ENCODE data around the gene PTTG1IP2.
"Not testable (repeated sequence)": the region's sequence is repeated elsewhere in the genome, so short reads cannot be mapped to it uniquely, and the experiment has no call there.

PTTG1IP2 gene

DNA sequence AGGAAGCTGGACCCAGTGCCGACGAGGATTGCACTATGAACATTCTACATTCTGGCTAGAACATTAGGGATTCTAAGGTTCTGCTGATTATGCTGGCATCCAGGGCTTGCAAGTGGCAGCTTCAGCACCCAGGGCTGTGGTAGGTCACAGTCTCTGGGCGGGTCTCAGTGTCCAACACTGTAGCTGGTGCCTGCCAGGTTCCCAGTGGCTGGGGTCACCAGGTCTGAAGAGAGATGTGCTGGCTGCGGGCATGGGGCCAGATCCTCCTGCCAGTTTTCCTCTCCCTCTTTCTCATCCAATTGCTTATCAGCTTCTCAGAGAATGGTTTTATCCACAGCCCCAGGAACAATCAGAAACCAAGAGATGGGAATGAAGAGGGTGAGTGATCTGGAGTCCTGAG is at the start of gene PTTG1IP2:
Gene PTTG1IP2, plus strand, starts transcription at position 86 of the 400 bp plus-strand sequence. Its CDS starts 148 bp downstream, at position 234.
- no peak for DNase-seq

DNA sequence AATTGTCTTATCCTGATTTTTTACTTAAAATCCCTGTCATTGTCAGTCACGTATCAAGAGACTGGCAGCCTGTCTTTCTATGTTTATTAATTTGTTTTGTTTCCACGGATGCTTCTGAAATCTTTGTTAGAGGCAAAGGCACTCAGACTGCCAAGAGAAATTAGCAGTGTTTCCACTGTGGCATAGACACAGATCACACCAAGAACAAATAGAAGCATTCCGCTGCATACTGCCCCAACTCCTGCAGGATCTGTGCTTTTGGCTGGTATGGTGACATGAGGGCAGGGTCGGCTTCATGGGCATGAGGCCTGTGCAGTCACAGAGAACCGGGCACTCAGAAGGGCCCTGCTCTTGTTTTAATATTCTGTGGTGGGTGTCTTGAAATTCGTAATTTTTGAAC is 47.8 kb upstream of the PTTG1IP2 start:
- DNase-seq: no peak

DNA sequence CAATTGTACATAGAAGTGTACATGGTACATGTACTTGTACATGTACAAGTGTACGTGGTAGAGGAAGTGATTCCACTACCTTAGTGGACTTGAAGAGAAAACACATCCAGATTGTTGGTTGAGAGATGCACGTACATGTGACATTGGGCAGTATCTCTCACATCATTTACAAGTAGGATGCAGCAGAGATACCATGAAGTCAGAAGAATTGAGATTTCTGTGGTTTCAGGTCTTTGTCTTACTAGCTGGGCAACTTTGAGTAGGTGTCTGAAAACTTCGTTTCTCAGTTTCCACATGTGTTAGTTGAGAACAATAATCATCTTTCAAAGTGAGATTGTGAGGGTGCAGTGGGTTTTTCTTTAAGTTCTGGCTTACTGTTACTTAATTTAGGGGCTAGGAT is 44.7 kb upstream of the PTTG1IP2 start:
- DNase-seq: no peak

DNA sequence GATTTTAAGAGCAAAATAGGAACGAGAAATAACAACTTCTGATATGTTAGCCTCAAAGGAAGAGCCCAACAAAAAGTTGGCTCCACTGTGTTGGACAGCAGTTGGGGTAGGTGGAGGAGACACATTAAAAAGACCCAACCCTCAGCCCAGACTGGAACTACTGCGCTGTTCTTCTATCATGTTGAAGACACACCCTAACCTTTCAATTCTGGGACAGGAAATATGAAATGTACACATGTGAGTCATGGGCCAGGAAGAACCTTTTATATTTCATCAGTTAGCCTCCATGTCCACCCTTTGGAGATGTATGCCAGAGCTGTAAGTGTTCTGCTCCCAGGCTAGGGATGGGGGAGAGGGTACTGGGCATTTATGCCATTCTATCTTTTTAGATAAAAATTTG is 44.1 kb upstream of the PTTG1IP2 start:
- no peak for DNase-seq

DNA sequence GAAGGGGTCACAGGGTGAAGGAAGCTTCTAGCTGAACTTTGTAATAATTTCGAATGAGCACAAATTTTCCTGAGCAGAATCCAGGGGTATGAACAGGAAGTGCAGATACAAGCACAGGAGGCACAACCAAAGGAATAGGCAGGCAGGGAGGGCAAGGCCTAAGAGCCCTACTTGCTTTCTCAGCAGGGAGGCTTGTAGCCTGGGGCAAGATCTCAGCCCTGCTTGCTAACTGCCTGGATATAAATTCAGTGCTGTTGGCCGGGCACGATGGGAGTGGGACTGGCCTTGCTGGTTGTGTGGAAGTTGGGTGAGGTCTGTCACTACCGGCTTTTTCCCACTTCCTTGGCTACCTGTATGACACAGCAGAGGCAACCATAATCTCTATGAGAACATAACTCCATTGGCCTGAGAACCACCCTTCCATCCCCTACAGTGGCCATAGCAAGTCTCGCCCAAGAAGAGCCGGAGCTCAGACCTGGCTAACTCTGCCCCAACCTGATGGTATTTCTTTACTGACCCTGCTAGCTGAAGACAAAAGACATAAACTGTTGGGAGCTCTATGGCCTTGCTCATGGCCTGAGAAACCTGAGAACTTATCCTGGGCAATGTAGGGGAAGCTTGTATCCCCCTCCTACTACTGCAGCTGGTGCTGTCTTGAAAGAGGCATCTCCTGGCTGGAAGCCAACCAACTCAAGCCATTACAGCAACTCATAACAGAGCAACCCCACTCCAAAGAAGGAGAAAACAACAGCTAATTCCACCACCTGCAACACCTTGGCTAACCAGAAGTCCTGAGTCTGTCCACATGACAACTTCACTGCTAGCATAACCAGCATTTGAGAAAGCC is 38.6 kb upstream of the PTTG1IP2 start:
- no peak for DNase-seq

DNA sequence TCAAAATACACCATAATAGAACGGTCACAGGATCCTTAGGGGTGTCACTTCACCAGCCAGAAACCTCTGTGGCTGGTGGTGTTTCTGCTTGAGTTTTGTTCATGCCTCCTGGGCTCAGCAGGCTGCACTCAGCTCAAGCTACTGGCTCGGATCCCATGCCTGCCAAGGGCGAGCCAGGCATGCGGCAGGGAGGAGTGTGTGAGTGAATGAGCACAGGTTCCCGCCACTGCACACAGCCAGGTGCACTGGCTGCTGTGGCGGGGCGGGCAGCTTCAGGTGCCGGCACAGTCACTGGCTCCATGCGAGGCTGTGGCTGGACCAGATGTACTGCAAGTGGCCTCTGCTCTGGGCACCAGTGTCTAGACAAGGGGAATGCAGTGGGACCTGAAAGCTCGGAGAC is 36.7 kb upstream of the PTTG1IP2 start:
- no peak for DNase-seq

DNA sequence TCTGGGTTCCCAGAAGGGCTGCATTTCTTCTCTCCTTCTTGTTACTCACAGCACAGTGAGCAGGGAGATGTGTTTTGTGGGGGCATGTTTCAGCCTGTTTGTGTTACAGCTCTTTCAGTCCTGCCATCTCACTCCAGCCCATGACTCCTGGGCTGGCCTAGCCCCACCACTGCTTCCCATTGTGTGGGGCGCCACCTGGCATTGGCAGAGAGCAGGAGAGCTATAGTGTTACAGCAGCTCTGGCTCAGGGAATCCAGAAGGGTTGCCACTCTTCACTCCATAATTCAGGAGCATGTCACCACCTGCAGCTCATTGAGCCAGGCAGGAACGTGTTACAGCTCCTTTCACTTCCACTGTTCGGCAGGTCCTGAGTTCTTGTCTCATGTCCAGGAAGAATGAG is 36.2 kb upstream of the PTTG1IP2 start:
- DNase-seq: no peak

DNA sequence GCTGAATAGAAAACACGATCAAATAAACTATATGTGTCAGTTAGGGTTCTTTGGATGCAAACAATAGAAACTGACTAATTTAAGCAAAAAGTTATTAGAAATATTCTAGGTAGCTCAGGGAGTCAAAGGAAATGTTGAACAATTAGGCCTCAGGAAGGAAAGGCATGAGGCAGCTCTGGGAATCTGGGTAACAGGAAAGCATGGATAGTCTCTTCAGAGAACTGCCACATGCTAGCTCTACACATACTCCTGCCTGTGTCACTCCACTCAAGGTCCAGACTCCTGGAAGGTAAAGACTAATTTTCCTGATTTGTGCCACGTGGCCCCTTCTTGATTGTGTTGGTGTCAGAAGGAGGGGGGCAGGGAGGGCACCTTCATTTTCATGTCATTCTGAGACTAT is 23.8 kb upstream of the PTTG1IP2 start:
- DNase-seq: no peak

DNA sequence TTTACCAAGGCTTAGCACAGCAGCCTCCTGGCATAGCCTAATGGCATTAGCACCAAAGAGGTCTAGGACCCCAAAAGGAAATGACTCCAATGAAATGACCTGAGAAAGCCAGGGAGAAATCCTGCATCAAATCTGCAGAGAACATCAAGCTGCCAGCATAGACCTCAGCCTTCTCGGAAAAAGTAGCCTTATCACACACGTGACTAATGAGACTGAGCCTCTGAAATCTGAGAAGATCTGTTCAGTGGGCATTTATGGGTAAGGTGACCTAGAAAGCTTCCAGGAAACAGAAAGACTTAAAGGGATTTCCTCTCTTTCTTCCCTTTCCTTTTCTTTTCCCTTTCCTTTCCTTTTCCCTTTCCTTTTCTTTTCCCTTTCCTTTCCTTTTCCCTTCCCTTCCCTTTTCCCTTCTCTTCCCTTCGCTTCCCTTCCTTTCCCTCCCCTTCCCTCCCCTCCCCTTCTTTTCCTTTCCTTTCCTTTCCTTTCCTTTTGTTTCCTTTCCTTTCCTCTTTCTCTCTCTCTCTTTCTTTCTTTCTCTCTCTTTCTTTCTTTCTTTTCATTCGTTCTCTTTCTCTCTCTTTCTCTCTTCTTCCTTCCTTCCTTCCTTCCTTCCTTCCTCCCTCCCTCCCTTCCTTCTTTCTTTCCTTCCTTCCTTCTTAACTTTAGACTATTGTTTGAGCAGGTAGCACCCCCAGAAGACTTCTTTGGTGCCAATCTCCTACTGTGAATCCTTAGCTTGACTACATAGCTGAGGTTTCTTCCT is 23.1 kb upstream of the PTTG1IP2 start:
- DNase-seq: no peak

DNA sequence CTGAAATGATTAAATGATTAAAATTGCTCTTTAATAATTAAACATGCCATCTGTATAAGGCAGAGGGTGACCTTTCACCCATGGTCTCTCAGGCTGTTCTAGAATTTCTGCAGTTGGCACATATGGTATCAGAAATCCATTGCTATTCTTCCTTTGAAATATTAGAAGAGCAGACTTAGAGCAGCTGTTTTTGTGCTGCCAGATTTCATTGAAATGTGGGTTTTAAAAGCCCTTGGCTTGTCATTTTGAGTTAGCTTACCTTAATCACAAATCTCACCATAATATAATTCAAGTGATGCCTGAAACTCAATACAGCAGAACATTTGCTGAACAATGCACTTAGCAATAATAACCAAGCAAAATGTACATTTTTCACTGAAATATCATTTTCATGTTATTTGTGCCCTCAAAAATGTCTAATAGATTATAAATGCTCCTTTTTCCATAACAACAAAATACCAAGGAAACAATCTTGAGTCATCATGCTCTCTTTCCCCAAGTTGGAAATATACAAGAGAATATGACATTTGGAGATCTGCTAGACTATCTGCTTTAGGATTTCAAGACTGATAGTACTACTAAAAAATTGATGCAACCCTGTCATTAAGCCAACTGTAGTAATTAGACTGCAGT is 16.1 kb upstream of the PTTG1IP2 start:
- DNase-seq: no peak

DNA sequence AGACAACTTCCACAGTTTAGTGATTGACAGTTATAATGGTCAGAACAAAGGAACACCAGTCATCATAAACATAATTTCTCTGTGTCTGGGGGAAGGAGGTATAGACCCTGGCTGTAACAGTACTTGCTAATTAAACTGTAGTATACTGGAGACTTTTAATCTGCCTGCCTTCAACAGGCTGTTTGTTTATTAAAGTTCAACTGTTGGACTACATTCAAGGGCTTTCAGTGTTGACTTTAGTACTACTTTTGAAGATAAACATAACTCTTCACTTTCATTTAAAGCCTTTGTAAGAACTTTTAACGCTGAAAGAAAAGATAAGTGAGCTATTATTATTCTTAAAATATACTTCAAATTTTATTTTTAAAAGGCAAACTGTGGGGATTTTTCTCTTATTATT is 15.5 kb upstream of the PTTG1IP2 start:
- no peak for DNase-seq

DNA sequence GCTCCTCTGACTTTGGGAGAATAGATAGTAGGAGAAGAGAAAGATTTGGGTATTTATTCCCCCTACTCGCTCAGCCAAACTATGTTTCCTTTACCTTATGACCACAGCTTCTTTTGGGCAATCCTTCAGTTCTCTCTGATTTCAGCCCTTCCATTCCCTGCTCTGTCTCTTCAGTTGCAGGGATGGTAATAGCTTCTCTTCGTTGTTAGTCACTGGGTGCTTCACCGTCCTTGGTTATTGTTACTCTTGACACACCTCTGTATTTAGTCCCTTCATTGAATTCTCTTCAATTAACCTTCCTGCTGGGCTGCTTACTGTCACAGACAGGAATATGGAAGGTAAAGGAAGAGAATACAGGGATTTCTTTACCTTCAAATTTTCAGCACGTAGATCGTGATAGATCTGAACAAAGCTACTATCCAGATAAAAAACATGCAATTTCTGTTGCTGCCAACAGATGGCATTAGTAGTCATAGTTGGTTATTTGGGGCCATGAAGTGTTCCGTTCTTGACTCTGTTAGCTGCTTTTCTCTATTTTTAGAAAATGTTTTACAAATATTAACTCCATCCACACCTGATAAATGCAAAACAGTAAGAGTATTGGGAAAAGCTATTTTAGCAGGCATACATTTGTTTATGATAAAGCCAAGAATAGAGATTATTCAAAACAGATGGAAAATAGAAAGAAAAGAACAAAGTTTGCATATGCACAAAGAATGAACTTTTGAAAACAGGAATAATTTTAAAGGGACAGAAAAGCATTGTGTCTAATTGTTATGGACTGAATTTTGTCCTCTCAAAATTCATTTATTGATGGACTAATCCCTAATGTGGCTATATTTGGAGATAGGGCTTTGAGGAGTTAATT is 14.0 kb upstream of the PTTG1IP2 start:
- no peak for DNase-seq

DNA sequence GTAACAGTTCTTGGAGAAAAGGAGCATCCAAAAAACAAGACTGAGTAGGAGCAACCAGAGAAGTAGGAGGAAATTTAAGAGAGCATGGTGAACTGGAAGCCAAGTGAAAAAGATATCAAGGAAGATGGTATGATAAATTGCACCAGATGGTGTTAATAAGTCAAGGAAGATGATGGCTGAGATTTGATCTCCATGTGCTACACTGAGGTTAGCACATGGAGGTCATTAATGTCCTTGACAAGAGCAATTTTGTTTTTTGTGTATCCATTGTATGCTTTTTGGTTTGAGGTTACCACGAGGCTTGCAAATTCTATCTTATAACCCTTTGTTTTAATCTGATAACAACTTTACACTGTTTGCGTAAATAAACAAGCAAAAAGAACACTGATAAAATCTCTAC is 11.3 kb upstream of the PTTG1IP2 start:
- DNase-seq: no peak

DNA sequence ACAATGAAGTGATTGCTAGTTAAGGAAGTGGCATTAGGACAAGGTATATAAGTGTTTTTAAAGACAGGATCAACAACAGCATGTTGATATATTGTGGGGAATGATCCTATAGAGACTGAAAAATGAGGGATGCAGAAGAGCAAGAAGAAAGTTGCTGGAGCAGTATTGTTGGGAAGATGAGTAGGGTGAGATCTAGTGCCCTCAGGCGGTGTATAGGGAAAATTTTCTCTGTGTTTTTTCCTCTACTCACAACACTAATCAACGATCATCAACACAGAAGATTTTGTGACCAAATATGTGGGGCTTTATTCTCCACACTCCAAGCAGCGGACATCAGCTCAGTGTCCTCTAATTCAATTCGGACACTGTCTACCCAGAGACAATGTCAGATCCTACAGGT is 9.6 kb upstream of the PTTG1IP2 start:
- no peak for DNase-seq

DNA sequence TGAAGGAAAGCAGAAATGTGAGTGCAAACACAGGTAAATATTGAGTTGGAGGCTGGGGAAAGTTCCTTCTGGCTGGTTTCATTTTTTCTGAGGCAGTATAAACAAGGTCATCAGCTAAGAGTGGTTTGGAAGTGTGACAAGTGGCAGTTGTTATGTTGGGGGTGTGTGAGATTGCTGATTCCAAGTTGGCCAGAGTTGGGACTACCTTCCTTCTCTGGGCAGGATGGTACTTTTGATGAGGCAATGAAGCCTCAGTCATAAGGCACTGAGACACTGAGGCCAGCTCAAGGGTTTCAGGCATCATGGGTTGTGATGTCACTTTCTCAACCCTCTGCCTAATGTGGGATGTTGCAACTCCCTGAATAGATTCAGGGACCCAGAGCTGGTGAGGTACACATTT is 8.2 kb upstream of the PTTG1IP2 start:
- no peak for DNase-seq

DNA sequence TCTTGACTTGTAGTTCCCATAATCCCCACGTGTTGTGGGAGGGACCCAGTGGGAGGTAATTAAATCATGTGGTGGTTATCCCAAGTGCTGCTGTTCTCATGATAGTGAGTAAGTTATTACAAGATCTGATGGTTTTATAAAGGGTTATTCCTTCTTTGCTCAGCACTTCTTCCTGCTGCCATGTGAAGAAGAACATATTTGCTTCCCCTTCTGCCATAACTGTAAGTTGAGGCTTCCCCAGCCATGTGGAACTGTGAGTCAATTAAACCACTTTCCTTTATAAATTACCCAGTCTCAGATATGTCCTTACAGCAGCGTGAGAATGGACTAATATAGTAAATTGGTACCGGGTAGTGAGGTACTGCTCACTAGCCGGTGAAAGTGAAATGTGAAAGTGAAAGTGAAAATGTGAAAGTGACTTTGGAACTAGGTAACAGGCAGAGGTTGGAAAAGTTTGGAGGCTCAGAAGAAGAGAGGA is 6.2 kb upstream of the PTTG1IP2 start:
- not testable (repeated sequence) for DNase-seq

DNA sequence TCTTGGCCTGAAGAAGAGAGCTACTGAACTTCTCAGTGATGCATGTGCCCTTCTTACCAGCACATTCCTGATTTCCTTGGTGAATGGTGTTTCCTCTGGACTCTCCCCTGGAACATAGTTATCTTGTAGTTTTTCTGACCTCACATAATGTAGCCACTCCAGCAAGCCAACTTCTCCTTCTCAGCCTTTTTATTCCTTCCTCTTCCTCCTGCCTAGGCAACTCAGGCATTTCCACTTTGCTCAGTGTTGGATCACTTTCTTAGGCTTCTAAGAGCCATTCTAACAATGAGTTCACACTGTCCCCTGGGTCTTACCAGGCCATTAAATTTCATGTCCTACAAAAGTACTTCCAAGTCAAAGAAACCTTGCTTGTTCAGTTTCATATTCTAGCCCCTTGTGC is 3.6 kb upstream of the PTTG1IP2 start:
- no peak for DNase-seq

DNA sequence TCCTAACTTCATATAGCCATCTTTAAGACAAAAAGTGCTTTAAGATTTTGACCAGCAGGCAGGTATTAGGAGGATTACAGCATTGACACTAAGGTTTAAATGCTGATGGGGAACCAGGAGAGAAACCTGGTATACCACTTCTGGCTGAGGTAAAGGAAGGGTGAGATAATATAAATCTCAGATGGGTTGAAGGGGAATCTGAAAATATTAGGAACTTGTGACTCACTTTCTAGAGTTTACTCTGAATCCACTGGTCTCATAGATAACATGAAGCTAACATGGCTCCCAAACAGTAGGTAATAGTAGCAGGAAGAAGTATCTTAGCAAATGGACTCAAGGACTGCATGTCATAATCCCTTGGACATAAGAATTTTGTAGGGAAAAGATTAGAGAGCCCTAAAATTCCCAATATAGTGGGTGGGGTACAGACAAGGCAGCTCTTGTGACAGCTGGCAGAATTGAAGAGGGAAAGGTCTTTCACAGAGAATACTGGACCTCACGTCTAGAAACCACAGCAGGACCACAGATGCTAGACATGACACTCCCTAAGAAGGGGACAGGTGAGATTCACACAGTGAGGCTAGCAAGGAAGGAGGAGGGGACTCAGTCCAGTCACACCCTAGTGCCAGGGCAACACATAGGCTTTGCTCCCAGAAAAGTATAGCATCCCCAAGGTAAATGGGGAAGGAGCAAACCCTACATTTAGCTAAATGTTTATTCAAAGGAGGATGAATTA is 3.5 kb downstream of the PTTG1IP2 start:
- no peak for DNase-seq

DNA sequence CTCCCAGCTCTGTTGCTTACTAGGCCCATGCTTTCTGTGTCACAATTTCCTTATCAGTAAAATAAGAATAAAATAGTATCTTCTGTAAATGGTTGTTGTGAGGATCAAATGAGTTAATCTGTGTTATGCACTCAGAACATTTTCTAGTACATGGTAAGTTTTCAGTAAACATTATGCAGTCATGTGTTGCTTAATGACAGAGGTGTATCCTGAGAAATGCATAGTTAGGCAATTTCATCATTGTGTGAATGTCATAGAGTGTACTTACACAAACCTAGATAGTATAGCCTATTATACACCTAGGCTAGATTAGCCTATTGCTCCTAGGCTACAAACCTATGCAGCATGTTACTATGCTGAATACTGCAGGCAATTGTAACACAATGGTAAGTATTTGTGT is 4.4 kb downstream of the PTTG1IP2 start:
- DNase-seq: no peak

DNA sequence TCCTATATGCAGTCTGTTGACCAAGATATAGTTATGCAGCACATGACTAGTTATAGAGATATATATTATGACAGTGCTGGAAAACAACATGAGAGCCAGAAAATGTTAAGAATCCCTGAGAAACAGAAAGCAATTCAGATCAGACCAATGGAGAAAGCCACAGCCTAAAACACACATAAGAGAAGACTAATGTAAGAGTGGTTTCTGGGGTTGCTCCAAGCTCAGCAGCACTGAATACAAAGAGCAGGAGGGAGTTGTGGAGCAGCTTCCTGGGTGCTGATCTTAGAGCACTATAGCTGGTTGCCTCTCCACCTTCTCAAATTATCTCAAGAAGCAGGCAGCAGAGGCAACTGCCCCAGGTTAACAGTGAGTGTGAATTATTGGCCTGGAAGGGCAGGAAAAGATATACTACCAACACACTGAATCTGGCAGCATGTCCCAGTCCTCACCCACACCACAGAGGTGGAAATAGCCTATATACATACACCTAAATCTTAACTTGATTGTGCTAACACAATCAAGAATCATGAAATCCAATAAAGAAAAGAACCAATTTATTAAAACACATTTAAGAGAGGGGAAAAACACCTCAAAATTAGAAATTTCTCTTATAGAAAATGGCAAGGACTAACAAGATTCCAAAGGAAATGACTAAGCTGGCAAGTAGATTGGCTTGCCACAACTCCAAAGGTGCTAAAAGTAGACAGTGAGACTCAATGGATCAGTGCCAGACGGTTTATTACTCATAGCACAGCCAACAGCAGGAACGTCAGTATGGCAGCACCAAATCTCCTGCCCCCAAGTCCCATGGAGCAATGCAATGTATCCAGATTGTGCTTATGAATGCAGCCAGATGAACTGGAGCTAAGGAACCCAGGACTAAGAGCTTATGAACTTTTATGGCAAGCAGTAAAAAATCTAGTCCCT is 5.1 kb downstream of the PTTG1IP2 start:
- DNase-seq: no peak

DNA sequence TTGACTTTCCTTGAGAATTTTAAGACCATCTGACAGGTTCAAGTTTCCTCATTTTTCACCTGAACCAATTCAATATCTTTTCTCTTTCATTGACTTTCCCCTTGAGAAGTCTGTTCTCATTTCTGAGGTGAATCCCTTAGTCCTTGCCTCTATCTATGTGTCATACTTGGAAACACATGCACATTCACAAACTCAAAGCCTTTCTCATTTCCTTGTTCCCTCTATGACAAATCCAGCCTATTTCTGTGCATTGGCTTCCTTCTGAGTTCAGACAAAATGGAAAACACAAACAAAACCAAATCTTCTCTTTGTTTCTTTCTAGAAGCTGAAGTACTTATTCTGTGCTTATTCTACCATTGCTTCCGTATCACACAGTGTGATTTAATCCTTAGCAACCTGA is 13.8 kb downstream of the PTTG1IP2 start:
- no peak for DNase-seq

All from activated naive CD4-positive, alpha-beta T cell (primary cell).